Measurements from ENCODE around the gene VTN.
"Not testable (repeated sequence)": the region's sequence is repeated elsewhere in the genome, so short reads cannot be mapped to it uniquely, and the experiment has no call there.

The VTN gene

GRCh38 chr17:28345419-28346198, 24.5 kb downstream of the VTN start:
- in situ Hi-C loops (cut with MboI; ENCODE audit: low sequenced_read_pairs): no loop called here

- in situ Hi-C loops (cut with MboI; ENCODE audit: low sequenced_read_pairs): no loop called here
These were observed 25.6 kb downstream of the VTN start for GRCh38 chr17:28344435-28344901.

- in situ Hi-C loops (cut with MboI; ENCODE audit: low sequenced_read_pairs): no loop called here
These were observed 26.1 kb downstream of the VTN start for GRCh38 chr17:28344011-28344410.

GRCh38 chr17:28343491-28343932, 26.6 kb downstream of the VTN start:
- in situ Hi-C loops (cut with MboI; ENCODE audit: low sequenced_read_pairs): no loop called here

- in situ Hi-C loops (cut with MboI; ENCODE audit: low sequenced_read_pairs): no loop called here
These were observed 27.8 kb downstream of the VTN start for GRCh38 chr17:28342313-28342712.

- in situ Hi-C loops (cut with MboI; ENCODE audit: low sequenced_read_pairs): no loop called here
These were observed 28.6 kb downstream of the VTN start for GRCh38 chr17:28341516-28341915.

- in situ Hi-C loops (cut with MboI; ENCODE audit: low sequenced_read_pairs): no loop called here
These were observed 29.7 kb downstream of the VTN start for GRCh38 chr17:28340374-28340773.

GRCh38 chr17:28339431-28339830, 30.7 kb downstream of the VTN start:
- in situ Hi-C loops (cut with MboI; ENCODE audit: low sequenced_read_pairs): no loop called here

- in situ Hi-C loops (cut with MboI; ENCODE audit: low sequenced_read_pairs): not testable (repeated sequence)
These were observed 31.3 kb downstream of the VTN start for GRCh38 chr17:28338769-28339212.

GRCh38 chr17:28338056-28338768, 31.9 kb downstream of the VTN start:
- in situ Hi-C loops (cut with MboI; ENCODE audit: low sequenced_read_pairs): no loop called here

- in situ Hi-C loops (cut with MboI; ENCODE audit: low sequenced_read_pairs): no loop called here
These were observed 33.9 kb downstream of the VTN start for GRCh38 chr17:28335959-28336871.

GRCh38 chr17:28335201-28335958, 34.7 kb downstream of the VTN start, which contains the start of the genes IFT20 and TNFAIP1:
Gene IFT20, minus strand, starts transcription at chr17:28335472. Its CDS starts 3,487 bp downstream, at chr17:28331985.
Gene TNFAIP1, plus strand, starts transcription at chr17:28335761. Its CDS starts 3,761 bp downstream, at chr17:28339522.
- in situ Hi-C loops (cut with MboI; ENCODE audit: low sequenced_read_pairs): no loop called here

GRCh38 chr17:28334666-28335200, 35.4 kb downstream of the VTN start:
- in situ Hi-C loops (cut with MboI; ENCODE audit: low sequenced_read_pairs): no loop called here

GRCh38 chr17:28334171-28334570, 35.9 kb downstream of the VTN start:
- in situ Hi-C loops (cut with MboI; ENCODE audit: low sequenced_read_pairs): no loop called here

- in situ Hi-C loops (cut with MboI; ENCODE audit: low sequenced_read_pairs): no loop called here
These were observed 36.9 kb downstream of the VTN start for GRCh38 chr17:28333083-28333746.

GRCh38 chr17:28331891-28332420, 38.2 kb downstream of the VTN start:
- in situ Hi-C loops (cut with MboI; ENCODE audit: low sequenced_read_pairs): no loop called here

- in situ Hi-C loops (cut with MboI; ENCODE audit: low sequenced_read_pairs): no loop called here
These were observed 39.4 kb downstream of the VTN start for GRCh38 chr17:28330671-28331070.

GRCh38 chr17:28328325-28328724, 41.8 kb downstream of the VTN start:
- in situ Hi-C loops (cut with MboI; ENCODE audit: low sequenced_read_pairs): no loop called here

- in situ Hi-C loops (cut with MboI; ENCODE audit: low sequenced_read_pairs): no loop called here
These were observed 42.4 kb downstream of the VTN start for GRCh38 chr17:28327709-28328108.

Data from HL-60/S4 (cell line).